GM12878 (cell line): ENCODE measurements around the gene TBPL2. TPM values are rescaled to one million over a fixed set of nuclear protein-coding genes. Genes with fewer than 3 reads are reported as not detected.

Experiments used
- CEBPZ ChIP-seq: fragments of 150-350 bp; IDR thresholded peaks from 2 replicates; pipeline ENCODE4 v1.6.1; 2016; ENCODE audit warnings: low read depth, low read length
- RBBP5 ChIP-seq: fragments of 200-600 bp; sonication (generic); conservative IDR thresholded peaks from 2 replicates; pipeline ENCODE4 v1.6.1; 2016
- ZNF274 ChIP-seq: IDR thresholded peaks from one replicate; pipeline ENCODE4 v1.8.0; 2011; ENCODE audit not compliant: insufficient read length, insufficient read depth
- polyA plus RNA-seq, 11 experiments: library from polyadenylated mRNA; depleted of rRNA in 4 of 11; unstranded in 6 of 11; stranded (reverse) in 5 of 11; fragments of >200 nt; fragmentation: Nextera tagmentation in 4 of 11; fragmentation: Illumina TruSeq in 1 of 11; extraction: Ambion mirVana in 4 of 11; extraction: Trizol in 1 of 11; gene quantifications; 1 replicate in 1 of 11; 2 replicates in 10 of 11; pipeline versions ENCODE4 v1.2.1 to v1.2.3, GENCODE V29; 2011 to 2016; ENCODE audit warnings: inconsistent platforms in 2 of 11, missing spikeins in 2 of 11, low read depth in 1 of 11
- small RNA-seq: library from RNA; depleted of rRNA; stranded (forward); fragments of <200 nt; gene quantifications from one replicate; pipeline ENCODE3, GENCODE V24; 2014
- total RNA-seq, 4 experiments: library from RNA; depleted of rRNA in 3 of 4; stranded (reverse); fragments of >200 nt in 3 of 4; fragmentation: Illumina TruSeq in 1 of 4; extraction: Trizol in 1 of 4; gene quantifications; 2 replicates each; pipeline versions ENCODE4 v1.2.1 to v1.2.3, GENCODE V29; 2013 to 2021

The TBPL2 gene
- total and polyA plus RNA-seq, 10 of the 15 experiments (the other 5 are each of a cell fraction or from before 2014, with no cell fraction given): 0.41 TPM; not detected in 9

GRCh38 chr14:55366271-55366670 lies 74.1 kb downstream of the TBPL2 start (continued):
- no peak for TF ChIP-seq CEBPZ
- no peak for TF ChIP-seq ZNF274
- TF ChIP-seq RBBP5: no peak

Small RNAs within 50 kb of the gene (small RNA-seq; reads per million reads assigned to genes)
- gene AL356801.1: not detected

Other genes with a start within 250 kb of the TBPL2 start
- gene DLGAP5, start 249.0 kb downstream of the TBPL2 start, total RNA-seq (2014; rRNA removed): 50.3 and 66.0 TPM in 2 replicates
- gene DLGAP5, start 249.0 kb downstream of the TBPL2 start, total RNA-seq (2014; rRNA removed; fragmentation: Illumina TruSeq; extraction: Trizol): 106 TPM in 2 replicates
- 66.8 and 72.0 TPM in 2 replicates for gene DLGAP5, start 249.0 kb downstream of the TBPL2 start, total RNA-seq (2021)
- 63.8 and 118 TPM in 2 replicates for gene DLGAP5, start 249.0 kb downstream of the TBPL2 start, polyA plus RNA-seq (2011; rRNA removed)
- gene DLGAP5, start 249.0 kb downstream of the TBPL2 start, polyA plus RNA-seq (2014; fragmentation: Illumina TruSeq; extraction: Trizol): 94.4 and 112 TPM in 2 replicates
- 10 to 100 TPM; 57.9 to 68.4 TPM for gene DLGAP5, start 249.0 kb downstream of the TBPL2 start, polyA plus RNA-seq (2014; fragmentation: Nextera tagmentation; extraction: Ambion mirVana)
- 34.1 and 40.9 TPM in 2 replicates for gene DLGAP5, start 249.0 kb downstream of the TBPL2 start, polyA plus RNA-seq (2014; rRNA removed)
- gene DLGAP5, start 249.0 kb downstream of the TBPL2 start, polyA plus RNA-seq (2016; fragmentation: Nextera tagmentation; extraction: Ambion mirVana): 100 to 1,000 TPM in 1 of 2 experiments, 10 to 100 TPM in 1; 94.7 to 106 TPM
- gene FBXO34, start 169.2 kb downstream of the TBPL2 start, total RNA-seq (2014; rRNA removed): 17.6 and 20.2 TPM in 2 replicates
- gene FBXO34, start 169.2 kb downstream of the TBPL2 start, total RNA-seq (2014; rRNA removed; fragmentation: Illumina TruSeq; extraction: Trizol): 19.4 and 20.0 TPM in 2 replicates
- 18.3 and 19.5 TPM in 2 replicates for gene FBXO34, start 169.2 kb downstream of the TBPL2 start, total RNA-seq (2021)
- gene FBXO34, start 169.2 kb downstream of the TBPL2 start, polyA plus RNA-seq (2011; rRNA removed): 22.8 and 30.9 TPM in 2 replicates
- 16.2 and 20.2 TPM in 2 replicates for gene FBXO34, start 169.2 kb downstream of the TBPL2 start, polyA plus RNA-seq (2014; fragmentation: Illumina TruSeq; extraction: Trizol)
- gene FBXO34, start 169.2 kb downstream of the TBPL2 start, polyA plus RNA-seq (2014; fragmentation: Nextera tagmentation; extraction: Ambion mirVana): 1 to 10 TPM; 5.6 to 6.8 TPM
- 13.1 and 13.9 TPM in 2 replicates for gene FBXO34, start 169.2 kb downstream of the TBPL2 start, polyA plus RNA-seq (2014; rRNA removed)
- gene FBXO34, start 169.2 kb downstream of the TBPL2 start, polyA plus RNA-seq (2016; fragmentation: Nextera tagmentation; extraction: Ambion mirVana): 10 to 100 TPM; 17.6 to 20.0 TPM
- 6.3 and 7.3 TPM in 2 replicates for gene ATG14, start 28.8 kb downstream of the TBPL2 start, total RNA-seq (2014; rRNA removed)
- gene ATG14, start 28.8 kb downstream of the TBPL2 start, total RNA-seq (2014; rRNA removed; fragmentation: Illumina TruSeq; extraction: Trizol): 5.5 TPM in 2 replicates
- gene ATG14, start 28.8 kb downstream of the TBPL2 start, total RNA-seq (2021): 4.3 and 4.5 TPM in 2 replicates
- 5.6 and 7.4 TPM in 2 replicates for gene ATG14, start 28.8 kb downstream of the TBPL2 start, polyA plus RNA-seq (2011; rRNA removed)
- gene ATG14, start 28.8 kb downstream of the TBPL2 start, polyA plus RNA-seq (2014; fragmentation: Illumina TruSeq; extraction: Trizol): 5.9 and 6.6 TPM in 2 replicates
- 1 to 10 TPM; 1.1 to 1.4 TPM for gene ATG14, start 28.8 kb downstream of the TBPL2 start, polyA plus RNA-seq (2014; fragmentation: Nextera tagmentation; extraction: Ambion mirVana)
- gene ATG14, start 28.8 kb downstream of the TBPL2 start, polyA plus RNA-seq (2014; rRNA removed): 6.4 TPM in 2 replicates
- 1 to 10 TPM; 1.8 to 2.1 TPM for gene ATG14, start 28.8 kb downstream of the TBPL2 start, polyA plus RNA-seq (2016; fragmentation: Nextera tagmentation; extraction: Ambion mirVana)
- gene KTN1, start 139.6 kb upstream of the TBPL2 start, total RNA-seq (2014; rRNA removed): 56.5 and 76.5 TPM in 2 replicates
- 149 and 150 TPM in 2 replicates for gene KTN1, start 139.6 kb upstream of the TBPL2 start, total RNA-seq (2014; rRNA removed; fragmentation: Illumina TruSeq; extraction: Trizol)
- 87.5 and 92.1 TPM in 2 replicates for gene KTN1, start 139.6 kb upstream of the TBPL2 start, total RNA-seq (2021)
- gene KTN1, start 139.6 kb upstream of the TBPL2 start, polyA plus RNA-seq (2011; rRNA removed): 81.0 and 164 TPM in 2 replicates
- gene KTN1, start 139.6 kb upstream of the TBPL2 start, polyA plus RNA-seq (2014; fragmentation: Illumina TruSeq; extraction: Trizol): 109 and 134 TPM in 2 replicates
- gene KTN1, start 139.6 kb upstream of the TBPL2 start, polyA plus RNA-seq (2014; fragmentation: Nextera tagmentation; extraction: Ambion mirVana): 10 to 100 TPM; 52.9 to 79.5 TPM
- 42.5 and 50.6 TPM in 2 replicates for gene KTN1, start 139.6 kb upstream of the TBPL2 start, polyA plus RNA-seq (2014; rRNA removed)
- gene KTN1, start 139.6 kb upstream of the TBPL2 start, polyA plus RNA-seq (2016; fragmentation: Nextera tagmentation; extraction: Ambion mirVana): 100 to 1,000 TPM; 112 to 154 TPM